K562 (cell line): Measurements from ENCODE around the gene GAL3ST2. TPM values are rescaled to one million over a fixed set of nuclear protein-coding genes. Genes with fewer than 3 reads are reported as not detected.
A peak's percentile ranks its signal among the peaks of the same experiment; 100 is the strongest.

Experiments
- CLOCK ChIP-seq: fragments of 250-450 bp; sonication (Bioruptor Pico); IDR thresholded peaks from 2 replicates; pipeline ENCODE4 v1.4.0; 2020; ENCODE audit warnings: mild to moderate bottlenecking, moderate library complexity, borderline replicate concordance
- CREB3 ChIP-seq: fragments of 450-650 bp; conservative IDR thresholded peaks from 2 replicates; pipeline ENCODE4 v1.6.1; 2016; ENCODE audit warnings: missing genetic modification characterization, low read depth, mild to moderate bottlenecking, missing compliant biosample characterization, moderate library complexity
- CREM ChIP-seq: IDR thresholded peaks from 2 replicates; pipeline ENCODE4 v1.6.1; 2014; ENCODE audit warnings: antibody characterized with exemption, low read depth
- ELF4 ChIP-seq: fragments of 450-650 bp; formaldehyde crosslinking; IDR thresholded peaks from 2 replicates; pipeline ENCODE4 v1.4.0; 2022; ENCODE audit warnings: missing genetic modification characterization
- FOXJ2 ChIP-seq: fragments of 200-800 bp; sonication (Bioruptor generic); IDR thresholded peaks from 2 replicates; pipeline ENCODE4 v1.6.1; 2016; ENCODE audit warnings: missing genetic modification characterization, missing compliant biosample characterization
- GTF2F1 ChIP-seq: IDR thresholded peaks from 2 replicates; pipeline ENCODE4 v1.6.1; 2011; ENCODE audit warnings: low read depth, low read length, improper control_type of control experiment
- HDAC2 ChIP-seq: fragments of 450-650 bp; IDR thresholded peaks from 2 replicates; pipeline ENCODE4 v1.6.1; 2016; ENCODE audit warnings: mild to moderate bottlenecking
- HOMEZ ChIP-seq: fragments of 250-450 bp; sonication (Bioruptor Pico); IDR thresholded peaks from 2 replicates; pipeline ENCODE4 v1.4.0; 2020; ENCODE audit warnings: mild to moderate bottlenecking, moderate library complexity
- KHSRP ChIP-seq: fragments of 450-650 bp; IDR thresholded peaks from 2 replicates; pipeline ENCODE4 v1.6.1; 2017
- MEIS2 ChIP-seq: fragments of 450-650 bp; IDR thresholded peaks from 2 replicates; pipeline ENCODE4 v1.6.1; 2014; ENCODE audit warnings: mild to moderate bottlenecking; ENCODE audit not compliant: partially characterized antibody
- MTA2 ChIP-seq: fragments of 450-650 bp; IDR thresholded peaks from 2 replicates; pipeline ENCODE4 v1.6.1; 2016; ENCODE audit warnings: low read depth
- NCOR1 ChIP-seq: fragments of 450-650 bp; IDR thresholded peaks from 2 replicates; pipeline ENCODE4 v1.6.1; 2016; ENCODE audit warnings: mild to moderate bottlenecking, moderate library complexity
- RAD51 ChIP-seq: fragments of 450-650 bp; IDR thresholded peaks from 2 replicates; pipeline ENCODE4 v1.7.1; 2016; ENCODE audit warnings: low read depth, mild to moderate bottlenecking, borderline replicate concordance
- RCOR1 ChIP-seq, 2 experiments: IDR thresholded peaks; 2 replicates each; pipeline ENCODE4 v1.6.1; 2012; ENCODE audit warnings: low read depth in 2 of 2, low read length in 2 of 2, borderline replicate concordance in 1 of 2, improper control_type of control experiment in 1 of 2
- TCF3 ChIP-seq: sonication (generic); formaldehyde crosslinking; IDR thresholded peaks from 2 replicates; pipeline ENCODE4 v1.4.0; 2020; ENCODE audit warnings: mild to moderate bottlenecking, missing genetic modification reagents
- TEAD4 ChIP-seq, 2 experiments: sonication (generic) in 1 of 2; formaldehyde crosslinking in 1 of 2; IDR thresholded peaks; 2 replicates each; pipeline versions ENCODE4 v1.6.1 to v1.8.0; 2012 to 2022; ENCODE audit warnings: borderline replicate concordance in 1 of 2, inconsistent platforms in 1 of 2, low read length in 1 of 2, mild to moderate bottlenecking in 1 of 2, missing genetic modification reagents in 1 of 2
- ZFP36 ChIP-seq: fragments of 150-350 bp; IDR thresholded peaks from 2 replicates; pipeline ENCODE4 v1.6.1; 2018; ENCODE audit warnings: low read length, low read depth; ENCODE audit not compliant: partially characterized antibody
- ZMIZ1 ChIP-seq, 2 experiments: fragments of 150-350 bp in 1 of 2; IDR thresholded peaks; 2 replicates each; pipeline ENCODE4 v1.6.1; 2012 to 2016; ENCODE audit warnings: low read depth in 2 of 2, low read length in 2 of 2, mild to moderate bottlenecking in 1 of 2, moderate library complexity in 1 of 2
- ZNF316 ChIP-seq: fragments of 450-650 bp; IDR thresholded peaks from 2 replicates; pipeline ENCODE4 v1.6.1; 2016
- ZNF696 ChIP-seq: fragments of 250-450 bp; sonication (Bioruptor Pico); conservative IDR thresholded peaks from 2 replicates; pipeline ENCODE4 v1.4.0; 2020; ENCODE audit warnings: mild to moderate bottlenecking, moderate library complexity
- polyA plus RNA-seq, 8 experiments: library from polyadenylated mRNA; depleted of rRNA in 4 of 8; stranded (reverse) in 5 of 8; unstranded in 3 of 8; fragments of >200 nt; fragmentation: Nextera tagmentation in 2 of 8; fragmentation: Illumina TruSeq in 1 of 8; extraction: Ambion mirVana in 2 of 8; extraction: Trizol in 1 of 8; gene quantifications; 2 replicates each; pipeline versions ENCODE4 v1.2.1 to v1.2.3, GENCODE V29; 2011 to 2014; ENCODE audit warnings: inconsistent platforms in 1 of 8, missing spikeins in 1 of 8
- total RNA-seq, 7 experiments: library from RNA; depleted of rRNA in 6 of 7; stranded (reverse); fragments of >200 nt in 6 of 7; fragmentation: Illumina TruSeq in 2 of 7; extraction: Trizol in 2 of 7; gene quantifications; 2 replicates each; pipeline versions ENCODE4 v1.2.1 to v1.2.3, GENCODE V29; 2011 to 2021; ENCODE audit warnings: low replicate concordance in 1 of 7

The GAL3ST2 gene
- total and polyA plus RNA-seq, 9 of the 15 experiments (the other 6 are each of a cell fraction or from before 2014, with no cell fraction given), result 0.42 TPM; not detected in 8

- peak; percentile 62 for TF ChIP-seq TEAD4 (IDR thresholded peaks at IDR 0.05; ENCODE audit: low read length)
- TF ChIP-seq TEAD4 (CRISPR knock-in tag; IDR thresholded peaks at IDR 0.05; ENCODE audit: borderline replicate concordance), result no peak
- TF ChIP-seq ELF4, result no peak
- TF ChIP-seq RCOR1 (IDR thresholded peaks at IDR 0.05; ENCODE audit: borderline replicate concordance in 1 of 2, low read depth in 2 of 2, low read length in 2 of 2), result peak; percentile 73 to 98
- TF ChIP-seq ZFP36, result no peak
- TF ChIP-seq HOMEZ (CRISPR knock-in tag), result no peak
- TF ChIP-seq MTA2, result peak; percentile 7; the same call in 1 of the 2 replicates
- TF ChIP-seq GTF2F1, result no peak
- no peak for TF ChIP-seq FOXJ2
- TF ChIP-seq NCOR1, result peak; percentile 45; the same call in 1 of the 2 replicates
- TF ChIP-seq CREM, result no peak
- peak; percentile 67 for TF ChIP-seq HDAC2
- TF ChIP-seq RAD51, result no peak
- TF ChIP-seq TCF3, result peak; percentile 60
- TF ChIP-seq CLOCK (CRISPR knock-in tag), result no peak
- no peak for TF ChIP-seq ZNF316
- TF ChIP-seq ZNF696 (CRISPR knock-in tag), result no peak
- peak; percentile 10 for TF ChIP-seq MEIS2
- no peak for TF ChIP-seq ZMIZ1 (IDR thresholded peaks at IDR 0.05; ENCODE audit: low read depth in 2 of 2, low read length in 2 of 2)
- TF ChIP-seq CREB3 (tag), result no peak
- TF ChIP-seq KHSRP, result no peak
Observed at GRCh38 chr2:241730671-241731293, 45.8 kb upstream of the GAL3ST2 start (continued).
